ENCODE data around the gene HLA-G. TPM values are rescaled to one million over a fixed set of nuclear protein-coding genes. Genes with fewer than 3 reads are reported as not detected.

HLA-G gene
- total and polyA plus RNA-seq, 2 of the 4 experiments (the other 2 are of a cell fraction): not detected

DNA sequence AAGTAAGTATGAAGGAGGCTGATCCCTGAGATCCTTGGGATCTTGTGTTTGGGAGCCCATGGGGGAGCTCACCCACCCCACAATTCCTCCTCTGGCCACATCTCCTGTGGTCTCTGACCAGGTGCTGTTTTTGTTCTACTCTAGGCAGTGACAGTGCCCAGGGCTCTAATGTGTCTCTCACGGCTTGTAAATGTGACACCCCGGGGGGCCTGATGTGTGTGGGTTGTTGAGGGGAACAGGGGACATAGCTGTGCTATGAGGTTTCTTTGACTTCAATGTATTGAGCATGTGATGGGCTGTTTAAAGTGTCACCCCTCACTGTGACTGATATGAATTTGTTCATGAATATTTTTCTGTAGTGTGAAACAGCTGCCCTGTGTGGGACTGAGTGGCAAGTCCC is 2.8 kb downstream of the HLA-G start:
- Histone ChIP-seq H3K27ac (ENCODE audit: insufficient read depth, low read length) (no peak overlapping the region), H3K9me3 (ENCODE audit: control insufficient read depth, insufficient read depth, low read length) (0 out of 2 replicates have a peak, but pooled peaks cover 2% of the 10 kb centered on the region), H3K56ac (ENCODE audit: extremely low read depth, insufficient read depth, low read length) (no peak overlapping the region), H4K20me1 (ENCODE audit: insufficient read depth, low read length) (no peaks in the 10 kb centered on the region), H3K4me2 (ENCODE audit: low read depth, low read length) (no peak overlapping the region), H2AFZ (replicated peaks; ENCODE audit: low read length, poor library complexity) (no peak overlapping the region), H2BK15ac (ENCODE audit: low read depth, low read length) (no peak overlapping the region), H3K23ac (ENCODE audit: low read depth, low read length) (no peak overlapping the region), H4K5ac (ENCODE audit: low read depth, low read length) (no peak overlapping the region), H2AK9ac (replicated peaks; ENCODE audit: low read depth, low read length, poor library complexity) (no peak overlapping the region), H3K9me1 (ENCODE audit: insufficient read depth, low read length) (no peaks in the 10 kb centered on the region), H3K4me3 (ENCODE audit: insufficient read depth, low read depth, low read length) (no peak overlapping the region), H3K36me3 (ENCODE audit: control insufficient read depth, insufficient read depth, low read length) (no peaks in the 10 kb centered on the region), H3K79me1 (ENCODE audit: low read depth in 1 of 2, low read length in 2 of 2) (no peaks in the 10 kb centered on the region), H3K9ac (ENCODE audit: low read depth, low read length) (no peak overlapping the region), H3K27me3 (ENCODE audit: control insufficient read depth, insufficient read depth, low read length) (peaks cover 41% of the 10 kb centered on the region), H3K18ac (ENCODE audit: low read depth, low read length) (no peak overlapping the region), H3K14ac (replicated peaks; ENCODE audit: low read depth, low read length) (no peak overlapping the region), H4K91ac (ENCODE audit: insufficient read depth, low read depth, low read length) (no peak overlapping the region), H3K4ac (ENCODE audit: low read depth, low read length) (no peak overlapping the region), H4K8ac (ENCODE audit: low read depth in 2 of 2, low read length in 2 of 2) (no peak overlapping the region), H2AK5ac (ENCODE audit: low read depth, low read length) (no peak overlapping the region), H2BK120ac (ENCODE audit: low read depth, low read length) (no peak overlapping the region), H2BK20ac (ENCODE audit: low read depth, low read length) (no peak overlapping the region), H2BK5ac (ENCODE audit: low read depth, low read length, poor library complexity, severe bottlenecking) (no peak overlapping the region), H3K4me1 (ENCODE audit: control insufficient read depth, insufficient read depth, low read length) (no peaks in the 10 kb centered on the region)
- dilution Hi-C loops (cut with HindIII; ENCODE audit: low sequenced_read_pairs, unreplicated experiment) (no loop called here), intact Hi-C loops (cut with micrococcal nuclease) (no loop called here), in situ Hi-C loops (cut with MboI; ENCODE audit: low sequenced_read_pairs) (loop anchor here (10.0 kb wide), 1 partner anchor 96 kb away; no protein-coding TSS in a partner anchor)
- TF ChIP-seq, protein P1, sequence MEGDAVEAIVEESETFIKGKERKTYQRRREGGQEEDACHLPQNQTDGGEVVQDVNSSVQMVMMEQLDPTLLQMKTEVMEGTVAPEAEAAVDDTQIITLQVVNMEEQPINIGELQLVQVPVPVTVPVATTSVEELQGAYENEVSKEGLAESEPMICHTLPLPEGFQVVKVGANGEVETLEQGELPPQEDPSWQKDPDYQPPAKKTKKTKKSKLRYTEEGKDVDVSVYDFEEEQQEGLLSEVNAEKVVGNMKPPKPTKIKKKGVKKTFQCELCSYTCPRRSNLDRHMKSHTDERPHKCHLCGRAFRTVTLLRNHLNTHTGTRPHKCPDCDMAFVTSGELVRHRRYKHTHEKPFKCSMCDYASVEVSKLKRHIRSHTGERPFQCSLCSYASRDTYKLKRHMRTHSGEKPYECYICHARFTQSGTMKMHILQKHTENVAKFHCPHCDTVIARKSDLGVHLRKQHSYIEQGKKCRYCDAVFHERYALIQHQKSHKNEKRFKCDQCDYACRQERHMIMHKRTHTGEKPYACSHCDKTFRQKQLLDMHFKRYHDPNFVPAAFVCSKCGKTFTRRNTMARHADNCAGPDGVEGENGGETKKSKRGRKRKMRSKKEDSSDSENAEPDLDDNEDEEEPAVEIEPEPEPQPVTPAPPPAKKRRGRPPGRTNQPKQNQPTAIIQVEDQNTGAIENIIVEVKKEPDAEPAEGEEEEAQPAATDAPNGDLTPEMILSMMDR (conservative IDR thresholded peaks at IDR 0.05; ENCODE audit: low read depth, low read length): no peak
- TF ChIP-seq RFX5 (IDR thresholded peaks at IDR 0.05; ENCODE audit: low read depth, low read length) (no peak), CHD1 (IDR thresholded peaks at IDR 0.05; ENCODE audit: low read depth, low read length) (no peak), MAZ (IDR thresholded peaks at IDR 0.05; ENCODE audit: borderline replicate concordance, low read depth, low read length) (no peak), BHLHE40 (IDR thresholded peaks at IDR 0.05; ENCODE audit: low read depth, low read length) (no peak), MAFK (IDR thresholded peaks at IDR 0.05; ENCODE audit: low read depth, low read length) (no peak), NFE2L2 (IDR thresholded peaks at IDR 0.05; ENCODE audit: low read depth, low read length) (no peak), RAD21 (IDR thresholded peaks at IDR 0.05; ENCODE audit: low read length) (no peak), FOS (IDR thresholded peaks at IDR 0.05; ENCODE audit: low read depth, low read length) (no peak), POLR2A (IDR thresholded peaks at IDR 0.05; ENCODE audit: low read depth, low read length) (no peak)
- TF ChIP-seq, protein P2, sequence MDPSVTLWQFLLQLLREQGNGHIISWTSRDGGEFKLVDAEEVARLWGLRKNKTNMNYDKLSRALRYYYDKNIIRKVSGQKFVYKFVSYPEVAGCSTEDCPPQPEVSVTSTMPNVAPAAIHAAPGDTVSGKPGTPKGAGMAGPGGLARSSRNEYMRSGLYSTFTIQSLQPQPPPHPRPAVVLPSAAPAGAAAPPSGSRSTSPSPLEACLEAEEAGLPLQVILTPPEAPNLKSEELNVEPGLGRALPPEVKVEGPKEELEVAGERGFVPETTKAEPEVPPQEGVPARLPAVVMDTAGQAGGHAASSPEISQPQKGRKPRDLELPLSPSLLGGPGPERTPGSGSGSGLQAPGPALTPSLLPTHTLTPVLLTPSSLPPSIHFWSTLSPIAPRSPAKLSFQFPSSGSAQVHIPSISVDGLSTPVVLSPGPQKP (IDR thresholded peaks at IDR 0.05; ENCODE audit: borderline replicate concordance, low read depth, low read length): no peak
- no CpG with 5 or more reads among the region's 2 CpGs for WGBS, 2 experiments (ENCODE audit: extremely low coverage in 2 of 2, insufficient read length in 1 of 2)
- BruUV-seq (replicated peaks): no TSS peak
- POLR2A ChIA-PET (ENCODE audit: unreplicated experiment): no interaction called here
- CTCF ChIA-PET: no interaction called here
- ATAC-seq (ENCODE audit: low read depth) (no peak), DNase-seq (no peak)

Data from IMR-90 (cell line).